ENCODE measurements around the gene HINT2.

HINT2 gene

DNA sequence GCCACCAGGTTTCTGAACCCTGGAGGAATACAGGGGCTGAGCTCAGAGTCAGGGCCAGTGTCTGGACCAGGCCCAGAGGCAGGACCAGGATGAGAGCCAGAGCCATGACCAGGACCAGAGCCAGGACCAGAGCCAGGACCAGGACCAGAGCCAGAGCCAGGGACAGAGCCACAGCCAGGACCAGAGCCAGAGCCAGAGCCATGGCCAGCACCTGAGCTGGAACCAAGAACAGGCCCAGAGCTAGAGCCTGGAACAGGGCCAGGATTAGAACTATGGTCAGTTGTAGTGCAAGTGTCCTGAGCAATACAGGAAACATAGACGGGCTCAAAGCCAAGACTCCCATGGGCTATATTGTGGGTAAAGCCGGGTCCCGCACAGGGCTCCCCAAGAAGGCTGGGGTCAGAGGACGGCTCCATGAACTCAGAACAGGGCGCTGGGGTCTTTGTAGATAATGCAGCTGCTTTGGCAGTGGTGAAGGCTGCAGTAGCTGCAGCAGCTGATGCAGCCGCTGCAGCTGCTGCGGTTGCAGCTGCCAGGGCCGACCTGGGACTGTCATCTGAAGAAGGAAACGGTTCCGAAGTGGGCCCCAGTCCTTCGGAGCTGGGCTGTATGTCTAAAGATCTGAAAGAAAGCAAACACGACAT is 3.3 kb downstream of the HINT2 start:
- no peak for FAIRE-seq

DNA sequence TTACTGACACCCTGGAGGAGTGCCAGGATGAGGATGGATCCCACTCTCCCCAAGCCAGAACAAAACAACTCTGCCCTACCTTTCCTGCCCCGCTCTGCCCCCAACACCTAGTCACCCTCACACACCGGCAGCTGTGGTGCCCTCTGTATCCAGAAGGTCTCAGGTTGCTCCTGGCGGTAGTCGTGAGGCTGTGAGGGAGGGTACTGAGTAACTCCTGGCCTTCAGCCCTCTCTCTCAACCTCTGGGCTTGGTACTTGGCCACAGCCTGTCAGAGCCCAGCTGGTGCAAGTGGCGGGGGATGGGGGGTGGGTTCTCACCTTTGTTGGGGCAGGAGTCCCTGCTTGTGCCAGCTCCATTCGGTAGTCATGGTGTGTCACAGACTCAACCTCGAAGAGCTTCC is 4.7 kb downstream of the HINT2 start:
- no peak for FAIRE-seq

DNA sequence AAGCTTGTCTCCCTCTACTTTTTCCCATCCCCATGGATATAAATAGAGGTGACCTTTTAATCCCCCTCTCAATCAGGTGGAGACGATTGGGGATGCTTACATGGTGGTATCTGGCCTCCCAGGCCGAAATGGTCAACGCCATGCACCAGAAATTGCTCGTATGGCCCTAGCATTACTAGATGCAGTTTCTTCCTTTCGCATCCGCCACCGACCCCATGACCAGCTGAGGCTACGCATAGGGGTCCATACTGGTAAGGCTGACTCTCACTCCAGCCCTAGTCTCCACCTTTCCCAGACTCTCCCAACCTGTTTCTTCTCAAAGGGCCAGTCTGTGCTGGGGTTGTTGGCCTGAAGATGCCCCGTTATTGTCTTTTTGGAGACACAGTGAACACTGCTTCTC is 6.4 kb downstream of the HINT2 start:
- FAIRE-seq: no peak

DNA sequence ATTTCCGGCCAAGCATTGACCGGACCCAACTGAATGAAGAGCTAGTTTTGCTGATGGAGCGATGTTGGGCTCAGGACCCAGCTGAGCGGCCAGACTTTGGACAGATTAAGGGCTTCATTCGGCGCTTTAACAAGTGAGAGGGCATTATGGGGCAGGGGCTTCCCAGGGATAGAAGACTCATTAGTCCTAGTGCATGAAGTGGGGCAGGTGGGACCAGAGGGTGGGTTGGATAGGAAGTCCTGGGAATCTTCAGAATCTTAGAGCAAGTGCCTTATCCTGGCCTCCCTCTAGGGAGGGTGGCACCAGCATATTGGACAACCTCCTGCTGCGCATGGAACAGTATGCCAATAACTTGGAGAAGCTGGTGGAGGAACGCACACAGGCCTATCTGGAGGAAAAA is 8.7 kb downstream of the HINT2 start:
- no peak for FAIRE-seq

DNA sequence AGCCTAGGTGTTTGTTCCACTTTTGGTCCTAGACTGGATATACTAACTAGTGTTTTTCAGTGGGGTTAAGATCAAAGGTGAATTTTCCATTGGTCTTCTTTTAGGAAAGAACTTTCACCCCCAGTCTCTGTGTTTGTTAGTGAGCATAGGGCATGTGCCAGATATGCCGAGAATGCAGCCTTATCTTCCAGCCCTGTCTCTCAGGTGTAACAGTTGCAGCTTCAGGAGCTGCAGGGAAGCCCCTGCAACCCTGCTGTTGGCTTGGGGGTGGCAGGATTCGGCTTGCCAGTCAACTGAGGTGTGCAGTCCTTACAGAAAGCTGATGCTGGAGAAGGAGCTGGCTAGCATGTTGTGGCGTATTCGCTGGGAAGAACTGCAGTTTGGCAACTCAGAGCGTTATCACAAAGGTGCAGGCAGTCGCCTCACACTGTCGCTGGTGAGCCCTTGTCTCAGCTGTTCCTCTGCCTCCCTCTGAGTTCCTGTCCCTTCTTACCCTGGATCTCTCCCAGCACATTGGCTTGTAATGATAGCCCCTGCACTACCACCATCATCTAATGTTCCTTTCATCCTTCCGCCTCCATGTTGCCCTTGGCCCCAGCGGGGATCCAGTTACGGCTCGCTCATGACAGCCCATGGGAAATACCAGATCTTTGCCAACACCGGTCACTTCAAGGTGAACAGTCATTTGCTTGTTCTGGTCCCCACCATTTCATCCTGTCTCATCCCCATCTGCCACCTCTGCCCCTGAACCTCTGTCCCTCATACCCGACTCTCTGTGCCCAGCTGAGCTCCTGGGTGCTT is 13.3 kb downstream of the HINT2 start:
- FAIRE-seq: no peak

DNA sequence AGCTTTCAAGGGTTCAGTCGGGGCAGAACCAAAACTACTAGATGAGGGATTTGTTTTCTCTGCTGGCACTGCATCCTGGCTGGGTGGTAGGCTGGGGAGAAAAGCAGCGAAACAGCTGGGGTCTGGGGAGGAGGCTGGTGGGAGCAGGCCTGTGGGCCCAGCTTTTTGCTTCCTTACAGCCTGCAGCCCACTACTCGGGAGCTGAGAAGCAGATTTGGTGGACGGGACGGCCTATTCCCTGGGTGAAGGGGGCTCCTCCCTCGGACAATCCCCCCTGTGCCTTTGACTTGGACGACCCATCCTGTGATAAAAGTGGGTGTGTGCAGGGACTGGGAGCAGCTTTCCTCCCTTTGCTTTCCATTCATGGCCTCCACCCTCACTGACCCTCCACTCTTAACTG is 14.3 kb downstream of the HINT2 start:
- FAIRE-seq: no peak

DNA sequence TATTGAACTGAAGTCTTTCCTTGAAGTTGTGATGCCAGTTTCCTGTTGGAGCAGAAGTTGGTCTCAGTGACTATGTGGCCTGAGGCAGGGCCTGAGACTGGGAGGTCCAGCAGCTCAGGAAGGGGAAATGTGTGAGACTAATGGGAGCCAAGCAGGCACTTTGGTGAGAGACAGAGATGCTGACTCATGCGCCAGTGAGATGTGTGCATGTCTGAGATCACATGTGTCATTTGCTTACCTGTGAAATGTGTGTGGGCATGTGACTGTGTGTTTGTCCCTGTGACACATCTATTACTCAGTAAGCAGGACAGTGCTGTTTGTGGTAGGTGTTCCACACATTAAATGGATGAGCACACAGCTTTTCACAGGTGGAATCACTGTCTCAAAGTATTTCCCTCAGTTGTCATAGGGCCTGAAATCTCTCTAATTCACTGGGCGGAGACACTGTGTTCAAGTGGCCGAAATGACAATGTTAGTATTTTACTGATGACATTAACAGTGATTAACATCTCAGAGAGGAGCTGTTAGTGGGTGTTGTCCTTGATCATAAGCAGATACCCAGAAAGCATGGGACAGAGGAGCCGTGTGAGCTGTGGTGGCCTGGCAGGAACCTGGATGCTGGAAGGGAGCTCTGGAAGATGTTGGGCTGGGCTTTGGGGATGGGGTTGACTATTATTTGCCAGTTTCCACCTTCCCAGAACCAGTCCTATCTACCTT is 16.0 kb downstream of the HINT2 start:
- no peak for FAIRE-seq

DNA sequence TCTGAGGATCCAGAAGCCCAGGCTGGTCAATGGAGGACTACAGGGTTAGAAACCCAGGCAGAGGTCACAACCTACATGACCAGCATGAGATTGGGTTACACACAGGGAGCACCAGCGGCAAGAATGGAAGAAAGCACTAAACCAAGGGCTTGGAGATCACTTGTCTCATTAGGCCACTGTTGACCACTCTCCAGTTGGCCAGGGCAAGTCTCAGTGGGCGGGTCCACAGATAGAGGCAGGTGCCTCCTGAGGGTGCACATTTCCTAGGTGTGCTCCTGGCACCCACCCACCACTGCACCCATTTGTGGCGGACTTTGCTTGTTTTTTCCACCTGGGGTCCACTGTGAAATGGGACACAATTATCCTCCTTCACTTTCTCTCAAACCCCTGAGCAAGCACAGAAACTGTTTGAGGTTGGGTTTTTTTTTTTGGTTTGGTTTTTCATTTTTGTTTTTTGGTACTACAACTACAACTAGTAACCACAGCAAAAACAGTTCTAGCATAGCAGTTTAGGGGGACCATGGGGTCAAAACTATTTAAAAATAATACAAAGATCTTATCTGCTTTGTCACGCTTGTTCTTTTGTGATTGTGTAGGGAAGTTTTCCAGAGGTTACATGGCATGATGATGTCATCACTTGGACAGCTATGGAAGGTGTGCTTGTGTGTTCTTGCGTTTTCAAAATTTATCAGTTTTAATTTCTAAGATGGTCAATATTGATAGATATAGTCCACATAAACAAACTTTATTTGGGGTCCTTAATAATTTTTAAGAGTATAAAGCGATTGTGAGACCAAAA is 17.3 kb downstream of the HINT2 start:
- no peak for FAIRE-seq

DNA sequence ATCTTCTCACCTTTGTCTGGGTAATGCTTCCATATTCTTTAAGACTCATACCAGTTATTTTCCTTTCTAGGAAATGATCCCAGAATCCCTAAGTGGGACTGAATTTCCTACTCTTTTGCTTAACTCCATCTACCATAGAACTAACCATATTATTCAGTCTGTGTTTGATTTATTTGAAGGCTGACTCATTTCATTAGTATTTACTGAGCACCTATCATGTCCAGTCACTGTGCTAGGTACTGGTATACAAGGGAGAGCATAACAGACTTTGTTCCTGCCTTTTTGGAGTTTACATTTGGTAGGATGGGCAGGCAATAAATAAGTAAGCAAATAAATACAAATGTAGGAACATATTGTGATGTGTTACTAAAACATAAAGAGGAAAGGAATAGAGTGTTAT is 19.1 kb downstream of the HINT2 start:
- no peak for FAIRE-seq

DNA sequence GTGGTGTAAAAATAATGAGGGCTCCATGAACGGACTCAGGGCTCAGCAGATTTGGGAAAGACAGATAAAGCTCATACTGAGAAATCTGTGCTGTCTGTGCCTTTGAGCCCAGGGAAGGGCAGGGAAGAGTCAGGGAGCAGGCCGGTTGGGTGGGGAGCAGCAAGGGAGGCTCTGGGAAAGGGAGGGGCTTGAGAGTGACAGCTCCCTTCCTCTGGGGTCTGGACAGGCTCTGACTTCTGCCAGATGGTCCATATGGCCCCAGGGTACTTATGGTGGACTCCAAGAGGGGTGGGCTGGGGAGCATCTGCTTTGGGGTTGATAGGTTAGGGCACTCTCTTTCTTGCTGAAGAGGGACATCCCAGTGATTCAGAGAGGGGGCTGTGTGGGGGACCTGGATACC is 21.4 kb downstream of the HINT2 start:
- no peak for FAIRE-seq

DNA sequence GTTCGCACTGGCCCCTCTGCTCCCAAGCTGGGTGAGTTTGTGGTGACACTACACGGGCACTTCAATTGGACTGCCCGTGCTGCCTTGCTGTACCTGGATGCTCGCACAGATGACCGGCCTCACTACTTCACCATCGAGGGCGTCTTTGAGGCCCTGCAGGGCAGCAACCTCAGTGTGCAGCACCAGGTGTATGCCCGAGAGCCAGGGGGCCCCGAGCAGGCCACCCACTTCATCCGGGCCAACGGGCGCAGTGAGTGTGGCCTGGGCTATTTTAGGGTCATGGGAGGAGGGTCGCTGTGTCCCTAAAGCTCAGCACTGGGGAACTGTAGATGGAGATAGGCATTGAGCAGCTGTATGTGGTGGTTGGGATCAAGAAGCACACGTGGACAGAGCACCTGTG is 22.0 kb downstream of the HINT2 start:
- no peak for FAIRE-seq

DNA sequence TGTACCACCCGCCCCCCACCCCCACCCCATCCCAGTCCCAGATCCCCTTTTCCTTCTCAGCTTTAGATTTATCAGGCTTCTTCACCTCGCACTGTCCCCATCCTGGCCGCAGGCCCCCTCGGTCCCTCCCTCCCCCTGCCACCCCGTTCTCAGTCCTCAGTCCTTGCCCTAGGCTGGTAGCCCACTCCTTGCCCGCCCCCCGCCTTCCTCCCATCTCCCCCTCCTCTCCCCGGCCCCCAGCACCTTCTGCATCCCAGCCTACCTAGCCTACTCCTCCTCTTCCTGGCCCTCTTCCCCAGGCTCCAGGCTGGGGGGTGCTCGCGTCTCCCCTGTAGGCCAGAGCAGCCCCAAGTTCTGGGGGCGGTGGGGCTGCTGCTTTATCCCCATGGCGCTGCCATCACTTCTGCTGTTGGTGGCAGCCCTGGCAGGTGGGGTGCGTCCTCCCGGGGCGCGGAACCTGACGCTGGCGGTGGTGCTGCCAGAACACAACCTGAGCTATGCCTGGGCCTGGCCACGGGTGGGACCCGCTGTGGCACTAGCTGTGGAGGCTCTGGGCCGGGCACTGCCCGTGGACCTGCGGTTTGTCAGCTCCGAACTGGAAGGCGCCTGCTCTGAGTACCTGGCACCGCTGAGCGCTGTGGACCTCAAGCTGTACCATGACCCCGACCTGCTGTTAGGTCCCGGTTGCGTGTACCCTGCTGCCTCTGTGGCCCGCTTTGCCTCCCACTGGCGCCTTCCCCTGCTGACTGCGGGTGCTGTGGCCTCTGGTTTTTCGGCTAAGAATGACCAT is 22.6 kb downstream of the HINT2 start:
- FAIRE-seq: no peak

DNA sequence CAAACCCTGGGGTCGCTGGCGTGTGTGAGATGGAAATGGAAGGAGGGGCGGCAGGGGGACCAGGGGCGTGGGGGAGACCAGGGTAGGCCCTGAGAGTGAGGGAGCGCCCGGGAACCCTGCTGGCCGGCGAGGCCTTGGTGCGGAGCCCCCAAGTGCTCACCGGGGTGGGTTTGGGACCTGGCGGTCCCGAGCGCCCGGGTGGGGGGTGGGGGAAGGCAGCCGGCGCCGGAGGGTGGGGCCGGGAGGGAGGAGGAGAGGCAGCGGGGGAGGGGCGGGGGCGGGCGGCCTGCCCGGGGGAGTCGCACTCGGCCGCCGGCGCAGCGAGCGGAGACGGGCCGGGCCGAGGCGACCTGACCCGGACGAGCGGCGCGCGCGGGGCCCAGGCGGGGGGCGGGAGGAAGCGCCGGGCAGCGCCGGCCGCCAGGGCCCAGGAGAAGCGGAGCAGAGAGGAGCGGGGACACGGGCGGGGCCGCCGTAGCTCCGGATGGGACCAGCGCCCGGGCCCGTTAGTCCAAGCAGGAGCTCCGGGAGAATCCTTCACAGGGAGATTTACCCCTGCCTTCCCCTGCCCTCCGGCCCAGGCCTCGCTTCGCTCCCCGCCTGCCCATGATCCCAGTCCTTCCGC is 23.4 kb downstream of the HINT2 start, which contains the start of gene NPR2:
Gene NPR2, plus strand, starts transcription at position 295 of the 625 bp plus-strand sequence. CDS start 818 bp downstream, outside the sequence.
- FAIRE-seq: no peak

DNA sequence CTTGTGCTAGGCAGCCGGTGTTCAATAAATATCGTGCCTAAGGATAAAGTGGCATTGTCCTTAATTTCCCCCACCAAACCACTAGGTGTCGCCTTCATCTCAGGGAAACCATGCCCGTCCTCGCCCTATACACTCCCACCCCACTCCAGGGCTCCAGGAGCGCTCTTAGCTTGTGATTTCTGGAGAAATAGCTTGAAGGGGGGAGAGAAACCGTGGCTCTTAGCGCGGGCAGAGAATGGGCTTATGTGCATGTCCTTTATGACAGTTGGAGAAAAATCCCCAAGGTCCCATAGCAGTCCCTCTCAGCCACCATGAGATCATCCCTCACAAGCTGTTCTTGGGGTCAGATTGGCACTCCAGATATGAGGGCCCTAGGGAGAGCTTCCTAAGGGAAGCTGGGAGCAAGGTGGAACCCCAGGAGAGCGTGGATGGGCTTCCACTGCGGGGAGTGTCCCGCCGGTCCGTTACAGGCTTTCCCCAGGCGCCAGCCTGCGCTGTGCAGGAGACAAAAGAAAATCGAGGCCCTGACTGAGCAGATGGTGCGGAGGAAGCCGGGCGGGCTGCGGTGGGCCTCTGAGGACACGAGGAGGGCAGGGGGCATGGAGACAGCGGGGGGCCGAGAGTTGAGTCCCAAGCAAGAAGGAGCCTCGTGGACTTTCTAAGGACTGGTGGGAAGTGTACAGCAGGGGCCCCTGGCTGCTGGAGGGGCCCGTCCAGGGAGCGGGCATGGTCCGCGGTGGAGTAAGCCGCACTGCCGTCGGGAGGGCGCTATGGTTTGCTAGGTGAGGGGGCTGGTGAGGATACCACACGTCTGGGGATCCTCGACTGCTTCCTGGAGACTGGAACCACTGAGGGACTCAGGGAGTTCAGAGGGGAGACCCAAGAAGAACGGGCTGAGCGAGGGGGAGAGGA is 24.2 kb downstream of the HINT2 start:
- FAIRE-seq: peak; percentile 95

DNA sequence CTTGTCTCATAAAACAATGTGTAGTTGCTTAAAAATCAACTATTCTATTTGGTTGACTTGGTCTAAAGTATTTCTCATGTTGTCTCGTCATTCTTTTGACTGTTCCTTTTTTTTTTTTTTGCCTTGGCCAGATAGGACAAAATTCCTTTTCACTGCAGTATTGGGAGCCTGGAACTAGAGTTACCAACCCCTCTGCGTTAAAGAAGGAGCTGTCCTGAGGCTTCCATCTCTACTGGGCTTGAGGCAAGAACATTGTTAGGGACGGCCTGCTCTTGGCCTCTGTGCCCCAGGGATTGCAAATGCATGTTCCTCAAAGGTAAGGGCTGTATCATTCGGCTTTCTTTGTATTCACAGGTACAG is 24.8 kb downstream of the HINT2 start:
- no peak for FAIRE-seq

DNA sequence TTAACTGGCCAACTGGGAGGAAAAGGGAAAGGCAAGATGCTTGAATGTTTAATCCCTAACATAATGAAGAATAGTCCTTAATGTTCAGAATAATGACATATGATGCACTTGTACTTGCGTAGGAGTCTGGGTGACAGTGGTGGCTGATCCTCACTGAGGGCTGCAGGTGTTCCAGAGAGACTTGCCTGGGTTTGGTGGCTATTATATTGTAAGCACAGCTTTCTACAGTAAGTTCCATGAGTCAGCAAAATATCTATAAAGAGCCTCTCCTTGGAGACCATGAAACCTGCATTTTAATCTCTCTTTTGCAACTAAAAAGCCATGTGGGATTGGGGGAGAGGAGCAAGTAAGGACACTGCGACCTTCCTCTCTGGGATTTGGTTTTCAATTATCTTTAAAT is 25.3 kb downstream of the HINT2 start:
- no peak for FAIRE-seq

DNA sequence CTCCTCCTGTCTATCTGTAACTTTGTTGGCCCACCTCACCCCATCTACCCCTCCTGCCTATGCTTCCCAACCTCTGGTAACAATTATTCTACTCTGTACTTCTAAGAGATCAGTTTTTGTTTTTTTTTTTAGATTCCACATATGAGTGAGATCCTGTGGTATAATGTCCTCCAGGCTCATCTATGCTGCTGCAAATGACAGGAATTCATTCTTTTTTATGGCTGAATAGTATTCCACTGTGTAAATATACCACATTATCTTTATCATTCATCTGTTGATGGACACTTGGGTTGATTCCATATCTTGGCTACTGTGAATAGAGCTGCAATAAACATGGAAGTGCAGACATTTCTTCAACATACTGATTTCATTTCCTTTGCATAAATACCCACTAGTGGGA is 31.4 kb downstream of the HINT2 start:
- FAIRE-seq: no peak

DNA sequence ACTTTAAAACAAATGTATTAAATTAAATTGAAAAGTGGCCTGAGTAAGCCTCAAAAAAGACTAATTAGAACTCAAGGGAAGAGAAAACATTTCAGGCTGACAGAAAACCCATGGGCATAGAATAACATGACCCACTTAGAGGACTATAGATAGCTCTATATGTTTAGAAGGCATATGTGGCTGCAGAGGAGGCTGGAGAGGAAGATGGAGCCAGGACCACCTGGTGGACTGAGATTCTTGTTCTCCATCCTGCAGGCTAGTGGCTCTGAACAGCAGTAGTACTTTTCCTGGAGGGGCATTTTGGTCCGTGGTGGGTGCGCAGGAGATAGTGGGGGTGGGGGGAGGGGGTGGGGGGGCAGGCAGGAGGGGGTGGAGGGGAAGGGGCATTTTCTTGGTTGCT is 33.8 kb downstream of the HINT2 start:
- no peak for FAIRE-seq

DNA sequence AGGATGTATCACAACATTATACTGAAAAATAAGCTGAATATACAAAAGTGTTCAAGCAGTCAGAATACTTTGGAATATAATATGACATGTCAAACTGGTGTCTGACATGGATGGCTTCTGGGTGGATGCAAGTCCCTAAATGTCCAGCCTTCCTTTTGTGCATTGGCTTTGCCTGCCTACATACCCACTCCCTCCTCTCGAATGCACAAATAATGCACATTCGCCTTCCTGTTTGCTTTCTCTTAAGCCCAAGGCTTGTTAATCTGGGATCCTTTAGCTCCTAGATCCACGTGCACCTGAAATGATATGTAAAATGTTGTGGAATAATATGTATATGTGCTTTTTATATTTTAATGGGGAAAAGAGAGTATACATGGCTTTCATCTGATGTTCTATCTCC is 36.3 kb downstream of the HINT2 start:
- FAIRE-seq: no peak

DNA sequence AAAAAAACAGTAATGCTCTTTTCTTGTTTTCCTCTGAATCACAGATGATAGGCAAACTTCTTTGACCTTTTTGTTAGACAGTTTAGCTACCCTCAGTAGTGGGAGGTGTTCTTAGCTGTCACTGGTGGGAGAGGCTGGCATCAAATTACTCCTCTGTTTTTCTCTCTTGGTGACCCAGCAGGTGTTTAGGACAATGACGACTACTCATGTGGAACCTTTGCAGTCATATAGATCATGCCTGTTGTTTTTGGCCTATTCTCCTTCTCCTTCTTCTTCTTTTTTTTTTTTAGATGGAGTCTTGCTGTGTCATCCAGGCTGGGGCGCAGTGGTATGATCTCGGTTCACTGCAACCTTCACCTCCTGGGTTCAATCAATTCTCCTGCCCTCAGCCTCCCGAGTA is 38.8 kb downstream of the HINT2 start:
- FAIRE-seq: no peak
